Gastrocnemius medialis (tissue), 4 donors: ENCODE measurements around the gene INPP4A.

Experiments used
- CTCF ChIP-seq, 5 experiments: fragments of 450-650 bp in 3 of 5; fragments of 200-600 bp in 2 of 5; sonication (generic) in 2 of 5; IDR thresholded peaks in 4 of 5; conservative IDR thresholded peaks in 1 of 5; 1 replicate in 4 of 5; 2 replicates in 1 of 5; pipeline ENCODE4 v1.5.1; 2016 to 2019; ENCODE audit warnings: antibody characterized with exemption in 5 of 5, mild to moderate bottlenecking in 3 of 5, moderate library complexity in 3 of 5
- POLR2A ChIP-seq, 2 donors: fragments of 450-650 bp; IDR thresholded peaks; one replicate each; pipeline ENCODE4 v1.6.1; 2017; ENCODE audit warnings: antibody characterized with exemption in 2 of 2, mild to moderate bottlenecking in 2 of 2, moderate library complexity in 2 of 2

GRCh38 chr2:98510322-98510662 is 65.6 kb downstream of the INPP4A start:
- TF ChIP-seq CTCF (IDR thresholded peaks at IDR 0.05 in 4 of 5, conservative IDR thresholded peaks at IDR 0.05 in 1 of 5) (no peak), POLR2A (IDR thresholded peaks at IDR 0.05) (no peak)
